Hepatocyte (in vitro differentiated cells): ENCODE data around the gene ZNF674. TPM values are rescaled to one million over a fixed set of nuclear protein-coding genes. Genes with fewer than 3 reads are reported as not detected.

Experiments
- DNase-seq: peaks from one replicate; pipeline ENCODE4 v3.0.0-alpha.2; 2016; ENCODE audit warnings: low spot score
- H2AFZ ChIP-seq: fragments of 200-600 bp; sonication (generic); 2 replicates; pipeline ENCODE4 v1.6.0; 2016; ENCODE audit warnings: antibody characterized with exemption, mild to moderate bottlenecking
- H3K27ac ChIP-seq: fragments of 200-600 bp; sonication (generic); 2 replicates; pipeline ENCODE4 v1.5.1; 2016; ENCODE audit warnings: mild to moderate bottlenecking
- H3K27me3 ChIP-seq: fragments of 200-600 bp; sonication (generic); 2 replicates; pipeline ENCODE4 v1.6.1; 2016
- H3K36me3 ChIP-seq: fragments of 200-600 bp; sonication (generic); replicated peaks from 2 replicates; pipeline ENCODE4 v1.5.1; 2016; ENCODE audit warnings: low read depth; ENCODE audit not compliant: insufficient read depth
- H3K4me1 ChIP-seq: fragments of 200-600 bp; sonication (generic); 2 replicates; pipeline ENCODE4 v1.5.1; 2016; ENCODE audit warnings: mild to moderate bottlenecking, moderate library complexity; ENCODE audit not compliant: insufficient read depth
- H3K4me2 ChIP-seq: fragments of 200-600 bp; sonication (generic); 2 replicates; pipeline ENCODE4 v1.6.0; 2016
- H3K4me3 ChIP-seq: fragments of 200-600 bp; sonication (generic); 2 replicates; pipeline ENCODE4 v1.5.1; 2016; ENCODE audit warnings: mild to moderate bottlenecking
- H3K79me2 ChIP-seq: fragments of 200-600 bp; sonication (generic); 2 replicates; pipeline ENCODE4 v1.6.0; 2017; ENCODE audit warnings: mild to moderate bottlenecking
- H3K9me2 ChIP-seq: fragments of 200-600 bp; sonication (generic); replicated peaks from 2 replicates; pipeline ENCODE4 v1.6.0; 2017; ENCODE audit warnings: mild to moderate bottlenecking; ENCODE audit not compliant: insufficient read depth
- H3K9me3 ChIP-seq: fragments of 200-600 bp; sonication (generic); 2 replicates; pipeline ENCODE4 v1.5.1; 2016; ENCODE audit warnings: low read depth, mild to moderate bottlenecking
- H4K20me1 ChIP-seq: fragments of 200-600 bp; sonication (generic); 2 replicates; pipeline ENCODE4 v1.6.0; 2016; ENCODE audit warnings: mild to moderate bottlenecking; ENCODE audit not compliant: insufficient read depth, poor library complexity, severe bottlenecking
- CTCF ChIP-seq: fragments of 200-600 bp; sonication (generic); IDR thresholded peaks from 2 replicates; pipeline ENCODE4 v1.5.1; 2016; ENCODE audit warnings: antibody characterized with exemption, mild to moderate bottlenecking; ENCODE audit not compliant: poor library complexity
- EZH2 ChIP-seq: fragments of 200-600 bp; sonication (generic); IDR thresholded peaks from 2 replicates; pipeline ENCODE4 v1.6.1; 2016; ENCODE audit warnings: antibody characterized with exemption, mild to moderate bottlenecking, borderline replicate concordance
- EZH2phosphoT487 ChIP-seq: fragments of 200-600 bp; sonication (generic); IDR thresholded peaks from one replicate; pipeline ENCODE4 v1.6.1; 2018; ENCODE audit warnings: antibody characterized with exemption, mild to moderate bottlenecking, low read depth, moderate library complexity; ENCODE audit not compliant: unreplicated experiment, severe bottlenecking
- WGBS: methylation state at CpG from one replicate; pipeline ENCODE4 v1.1.6; 2016; ENCODE audit warnings: low lambda C conversion rate; ENCODE audit errors: missing lambda C conversion rate; 5-methylcytosine and 5-hydroxymethylcytosine counted together
- polyA plus RNA-seq: library from polyadenylated mRNA; unstranded; fragments of >200 nt; fragmentation: Nextera tagmentation; extraction: Ambion mirVana; gene quantifications from 2 replicates; pipeline ENCODE4 v1.2.1, GENCODE V29; 2016
- total RNA-seq: library from RNA; depleted of rRNA; stranded (reverse); fragments of >200 nt; gene quantifications from 2 replicates; pipeline ENCODE4 v1.2.3, GENCODE V29; 2014

The ZNF674 gene
- total and polyA plus RNA-seq, 2 experiments from 2014 or later: 2.2 to 4.8 TPM

- no peak overlapping the region for H3K4me2 ChIP-seq
- TF ChIP-seq EZH2phosphoT487: no peak
- no peak for TF ChIP-seq EZH2
- no peak for TF ChIP-seq CTCF
- no peak overlapping the region for H3K27ac ChIP-seq
- no peak overlapping the region for H3K4me3 ChIP-seq
- no peaks in the 10 kb centered on the region for H3K36me3 ChIP-seq
- H3K27me3 ChIP-seq: no peaks in the 10 kb centered on the region
- no peak for DNase-seq
- H3K79me2 ChIP-seq: no peaks in the 10 kb centered on the region
- H4K20me1 ChIP-seq: no peaks in the 10 kb centered on the region
- WGBS: 45% methylated on average over 5 of the region's 5 CpGs
- H3K9me2 ChIP-seq: no peaks in the 10 kb centered on the region
- H3K9me3 ChIP-seq: no peaks in the 10 kb centered on the region
- no peak overlapping the region for H2AFZ ChIP-seq
- no peaks in the 10 kb centered on the region for H3K4me1 ChIP-seq
Observed at GRCh38 chrX:46587753-46588171, 42.5 kb upstream of the ZNF674 start.

GRCh38 chrX:46587158-46587557 is 41.9 kb upstream of the ZNF674 start:
- no peak overlapping the region for H3K27ac ChIP-seq
- 68% methylated on average over 5 of the region's 5 CpGs for WGBS

GRCh38 chrX:46584736-46585135 is 39.5 kb upstream of the ZNF674 start:
- TF ChIP-seq EZH2 (no peak), CTCF (no peak), EZH2phosphoT487 (no peak)

More at GRCh38 chrX:46587158-46587557, 41.9 kb upstream of the ZNF674 start:
- Histone ChIP-seq H4K20me1 (no peaks in the 10 kb centered on the region), H3K9me3 (no peaks in the 10 kb centered on the region), H3K27me3 (no peaks in the 10 kb centered on the region), H3K4me3 (no peak overlapping the region), H3K36me3 (no peaks in the 10 kb centered on the region), H3K4me1 (no peaks in the 10 kb centered on the region), H3K9me2 (no peaks in the 10 kb centered on the region), H3K4me2 (no peak overlapping the region), H2AFZ (no peak overlapping the region), H3K79me2 (no peaks in the 10 kb centered on the region)
- TF ChIP-seq EZH2 (no peak), EZH2phosphoT487 (no peak), CTCF (no peak)
- DNase-seq: no peak

GRCh38 chrX:46582966-46583365 is 37.7 kb upstream of the ZNF674 start:
- Histone ChIP-seq H2AFZ (no peak overlapping the region), H3K27me3 (no peaks in the 10 kb centered on the region), H3K4me3 (no peak overlapping the region), H4K20me1 (no peaks in the 10 kb centered on the region), H3K4me1 (no peaks in the 10 kb centered on the region), H3K9me2 (no peaks in the 10 kb centered on the region), H3K9me3 (no peaks in the 10 kb centered on the region), H3K4me2 (no peak overlapping the region), H3K27ac (no peak overlapping the region), H3K36me3 (no peaks in the 10 kb centered on the region), H3K79me2 (no peaks in the 10 kb centered on the region)
- no peak for DNase-seq
- 41% methylated on average over 1 of the region's 1 CpG for WGBS
- no peak for TF ChIP-seq EZH2phosphoT487
- no peak for TF ChIP-seq CTCF
- no peak for TF ChIP-seq EZH2

More at GRCh38 chrX:46584736-46585135, 39.5 kb upstream of the ZNF674 start:
- H3K4me2 ChIP-seq: no peak overlapping the region
- no peak for DNase-seq
- no peaks in the 10 kb centered on the region for H3K9me2 ChIP-seq
- no peaks in the 10 kb centered on the region for H3K9me3 ChIP-seq
- no peaks in the 10 kb centered on the region for H4K20me1 ChIP-seq
- H3K27ac ChIP-seq: no peak overlapping the region
- H3K79me2 ChIP-seq: no peaks in the 10 kb centered on the region
- no peak overlapping the region for H2AFZ ChIP-seq
- no peak overlapping the region for H3K4me3 ChIP-seq
- 68% methylated on average over 2 of the region's 2 CpGs for whole genome bisulfite sequencing
- H3K4me1 ChIP-seq: no peaks in the 10 kb centered on the region
- H3K27me3 ChIP-seq: no peaks in the 10 kb centered on the region
- H3K36me3 ChIP-seq: no peaks in the 10 kb centered on the region
